Measurements from ENCODE around the gene TUBGCP4. TPM values are rescaled to one million over a fixed set of nuclear protein-coding genes. Genes with fewer than 3 reads are reported as not detected.

Gene TUBGCP4
- polyA plus RNA-seq (2012; ENCODE audit: insufficient read depth, insufficient read length) = 32.4 TPM

DNA sequence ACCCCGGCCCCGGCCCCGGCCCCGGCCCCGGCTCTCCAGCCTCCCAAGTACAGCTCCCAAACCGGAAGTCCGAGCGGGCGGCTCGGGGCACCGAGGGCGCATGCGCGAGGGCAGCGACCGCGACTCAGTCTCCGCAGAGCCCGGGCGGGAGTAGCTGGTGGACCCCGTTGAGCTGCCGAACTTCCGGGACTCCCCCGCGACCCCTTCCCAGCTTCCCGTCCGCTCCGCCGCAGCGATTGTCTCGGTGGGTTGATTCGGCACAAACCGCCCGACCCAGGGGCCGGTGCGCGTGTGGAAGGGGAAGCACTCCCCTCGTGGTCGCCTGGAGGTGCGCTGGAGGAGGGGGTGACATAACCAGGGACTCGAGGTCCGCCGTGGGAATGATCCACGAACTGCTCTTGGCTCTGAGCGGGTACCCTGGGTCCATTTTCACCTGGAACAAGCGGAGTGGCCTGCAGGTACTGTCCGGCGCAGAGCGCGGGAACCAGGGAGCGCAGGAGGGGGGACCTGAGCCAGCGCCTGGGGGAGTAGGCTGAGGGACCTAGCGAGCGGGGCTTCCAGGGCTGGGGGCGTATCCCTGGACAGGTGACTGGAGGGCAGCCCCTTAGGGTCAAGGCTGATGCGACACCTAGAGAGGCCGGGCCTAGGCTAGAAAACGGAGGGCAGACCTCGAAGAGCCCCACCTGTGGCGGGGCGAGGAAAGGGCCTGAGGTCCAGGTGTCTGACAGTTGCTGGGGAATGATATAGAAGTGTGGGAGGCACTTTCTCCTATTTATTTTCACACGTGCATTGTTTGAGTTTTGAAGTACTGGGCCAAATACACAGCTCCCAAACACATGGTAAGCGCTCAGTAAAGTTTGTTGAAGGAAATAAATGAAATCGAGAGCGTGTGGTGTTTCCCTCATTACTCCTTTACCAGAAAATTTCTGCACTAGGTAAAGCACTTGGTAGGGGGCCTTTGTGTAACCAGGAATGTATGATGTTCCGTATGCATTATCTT lies at the start of gene TUBGCP4, which contains the start of gene ZSCAN29:
TUBGCP4 (plus strand) TSS at position 127 of the 1,000 bp plus-strand sequence; CDS start at position 381, 254 bp downstream.
ZSCAN29 (minus strand) TSS at position 69 of the 1,000 bp plus-strand sequence. CDS start 1,130 bp downstream, outside the sequence.
- H3K4me3 ChIP-seq (ENCODE audit: low read length) = peak within 1 kb of the TSS; percentile 90
- peak; percentile 55 for DNase-seq (ENCODE audit: low read depth, low spot score)

- DNase-seq (ENCODE audit: low read depth, low spot score) = no peak
- H3K4me3 ChIP-seq (ENCODE audit: low read length) = no peak overlapping the region
These were observed 45.7 kb upstream of the TUBGCP4 start for GRCh38 chr15:43325039-43325684.

DNA sequence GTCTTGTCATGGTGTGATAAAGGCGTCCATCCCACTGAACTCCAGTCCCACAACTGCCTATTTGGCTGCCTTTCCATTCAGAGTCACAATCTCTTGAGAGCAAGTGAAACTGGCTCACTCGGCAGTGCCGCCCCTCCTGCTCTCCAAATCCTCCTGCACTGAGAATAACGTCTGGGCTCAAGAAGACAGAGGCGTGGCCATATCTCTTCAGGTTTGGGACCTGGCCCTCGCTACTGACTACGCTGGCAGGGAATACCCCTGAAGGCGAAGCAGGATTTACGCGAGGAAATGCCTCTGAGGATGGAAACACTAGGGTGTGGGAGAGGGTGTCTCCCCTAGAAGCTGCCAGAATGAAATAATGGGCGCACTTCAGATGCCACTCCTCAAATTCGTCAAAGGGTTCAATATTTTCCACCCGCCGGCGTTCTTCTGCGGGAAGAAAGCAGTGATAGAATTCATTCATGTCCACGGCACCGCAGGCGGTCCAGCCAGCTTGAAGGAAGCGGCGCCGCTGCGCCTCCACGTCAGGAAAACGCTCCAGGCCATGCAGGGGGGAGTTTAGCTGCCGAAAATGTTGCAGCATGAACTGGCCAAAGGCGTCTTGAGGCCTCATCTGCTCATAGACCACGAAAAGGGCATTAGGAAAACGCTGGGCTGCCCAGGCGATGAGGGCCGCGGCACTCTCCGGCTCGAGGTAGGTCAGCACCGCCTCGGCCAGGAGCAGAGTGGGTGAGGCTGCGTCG lies 41.5 kb upstream of the TUBGCP4 start:
- H3K4me3 ChIP-seq (ENCODE audit: low read length) = peak overlapping the region; percentile 98
- DNase-seq (ENCODE audit: low read depth, low spot score) = no peak

DNA sequence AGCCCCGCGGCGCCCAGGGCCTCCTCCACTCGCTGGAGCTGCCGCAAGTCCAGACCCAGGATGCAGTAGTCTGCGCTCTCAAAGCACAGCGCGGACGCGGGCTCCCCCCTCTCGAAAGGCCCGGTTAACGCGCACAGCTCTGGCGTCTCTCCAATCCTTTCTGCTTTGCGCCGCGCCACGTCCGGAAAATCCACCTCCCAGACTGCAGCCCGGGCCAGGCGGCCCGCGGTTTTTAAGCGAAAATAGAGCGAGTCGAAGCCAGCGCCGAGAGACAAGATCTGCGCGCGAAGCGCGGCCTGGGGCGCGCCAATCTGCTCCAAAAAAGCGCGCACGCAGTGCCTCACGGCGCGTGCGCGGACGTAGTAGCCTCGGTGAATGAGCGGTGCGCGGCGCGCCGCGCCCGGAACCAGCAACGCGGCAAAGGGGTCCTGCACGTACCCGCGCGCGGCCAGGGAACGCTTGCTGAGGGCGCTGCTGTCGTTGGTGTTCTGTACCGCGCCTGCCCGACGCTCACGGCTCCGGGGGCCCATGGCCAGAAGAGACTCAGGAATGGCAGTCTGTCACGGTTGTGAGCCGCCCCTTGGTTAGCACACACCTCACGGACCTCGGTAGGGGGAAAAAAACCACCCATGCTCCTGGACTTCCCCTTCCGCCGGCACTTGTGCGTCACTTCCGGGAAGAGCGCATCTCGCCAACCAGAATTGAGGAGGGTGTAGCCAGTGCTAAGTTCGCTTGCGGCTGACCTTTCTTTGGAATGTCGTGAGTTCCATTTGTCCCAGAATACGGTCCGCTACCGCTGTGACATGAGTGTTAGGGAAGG lies 40.7 kb upstream of the TUBGCP4 start, which contains the start of gene LCMT2:
LCMT2 (minus strand) TSS at position 614 of the 820 bp plus-strand sequence; CDS start at position 530, 84 bp downstream.
- DNase-seq (ENCODE audit: low read depth, low spot score) = peak; percentile 92
- H3K4me3 ChIP-seq (ENCODE audit: low read length) = peak within 1 kb of the TSS; percentile 98

DNA sequence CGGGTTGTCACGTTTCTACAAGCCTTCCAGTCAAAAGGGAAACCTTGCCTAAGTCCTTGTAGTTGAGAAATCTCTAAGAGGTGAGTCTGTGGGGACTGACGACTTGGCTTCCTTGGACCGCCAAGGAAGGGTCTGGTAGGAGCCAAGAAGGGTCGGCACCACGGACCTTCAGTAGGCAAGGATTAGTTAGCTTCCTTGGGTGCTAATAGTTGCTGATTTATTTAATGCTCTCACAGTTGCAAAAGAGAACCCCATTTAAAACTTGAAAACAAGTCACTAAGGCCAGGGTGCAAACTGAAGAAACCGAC lies 40.2 kb upstream of the TUBGCP4 start:
- peak overlapping the region; percentile 98 for H3K4me3 ChIP-seq (ENCODE audit: low read length)
- no peak for DNase-seq (ENCODE audit: low read depth, low spot score)

GRCh38 chr15:43346305-43346704 lies 24.6 kb upstream of the TUBGCP4 start:
- no peak overlapping the region for H3K4me3 ChIP-seq (ENCODE audit: low read length)
- no peak for DNase-seq (ENCODE audit: low read depth, low spot score)

GRCh38 chr15:43347114-43347513 lies 23.8 kb upstream of the TUBGCP4 start:
- no peak overlapping the region for H3K4me3 ChIP-seq (ENCODE audit: low read length)
- no peak for DNase-seq (ENCODE audit: low read depth, low spot score)

DNA sequence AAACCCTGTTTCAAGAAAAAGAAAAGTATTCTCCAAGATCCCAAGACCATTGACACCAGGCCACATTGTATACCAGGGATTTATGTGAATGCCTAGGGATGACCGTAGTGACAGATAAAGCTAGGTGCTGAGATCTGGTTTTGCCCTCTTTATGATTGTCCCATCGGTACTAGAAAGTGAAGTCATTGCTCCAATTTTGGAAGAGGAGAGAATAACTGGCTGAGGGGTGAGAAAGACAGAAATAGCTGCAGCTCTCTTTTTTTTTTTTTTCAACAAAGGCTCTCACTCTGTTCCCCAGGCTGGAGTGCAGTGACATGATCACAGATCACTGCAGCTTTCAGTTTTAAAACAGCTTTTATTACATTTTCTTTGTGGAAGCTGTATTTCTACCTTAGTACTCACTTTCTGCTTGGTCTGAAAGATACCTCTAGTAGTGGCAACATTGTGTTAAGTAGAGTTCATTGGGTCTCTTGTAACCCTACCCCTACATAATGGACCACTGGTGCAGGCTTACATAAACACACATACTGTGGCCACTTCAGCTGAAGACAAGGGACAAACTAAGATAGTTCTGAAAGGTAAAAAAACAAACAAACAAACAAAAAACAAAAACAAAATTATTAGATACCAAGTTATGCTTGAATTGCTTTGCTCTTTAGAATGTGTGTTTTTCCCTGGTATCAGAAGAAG lies 18.1 kb upstream of the TUBGCP4 start:
- DNase-seq (ENCODE audit: low read depth, low spot score) = no peak
- H3K4me3 ChIP-seq (ENCODE audit: low read length) = no peak overlapping the region

DNA sequence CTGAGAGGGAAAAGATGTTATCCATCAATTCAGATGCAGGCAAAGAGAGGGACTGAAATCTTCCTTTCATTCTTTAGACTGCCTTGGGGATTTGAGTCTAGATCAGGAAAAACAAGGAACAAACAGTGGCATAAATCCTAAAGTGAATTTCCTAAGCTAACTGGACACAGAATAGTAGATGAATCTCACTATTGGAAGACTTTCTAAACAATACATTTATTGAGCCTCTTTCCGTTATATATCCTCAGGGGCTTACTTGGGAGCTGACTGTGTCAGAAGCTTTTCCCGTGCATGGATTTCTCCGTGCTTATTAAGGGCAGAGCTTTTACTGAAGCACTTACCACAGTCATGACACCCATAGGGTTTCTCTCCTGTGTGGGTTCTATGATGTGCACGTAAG lies 10.1 kb upstream of the TUBGCP4 start:
- H3K4me3 ChIP-seq (ENCODE audit: low read length) = no peak overlapping the region
- DNase-seq (ENCODE audit: low read depth, low spot score) = no peak

DNA sequence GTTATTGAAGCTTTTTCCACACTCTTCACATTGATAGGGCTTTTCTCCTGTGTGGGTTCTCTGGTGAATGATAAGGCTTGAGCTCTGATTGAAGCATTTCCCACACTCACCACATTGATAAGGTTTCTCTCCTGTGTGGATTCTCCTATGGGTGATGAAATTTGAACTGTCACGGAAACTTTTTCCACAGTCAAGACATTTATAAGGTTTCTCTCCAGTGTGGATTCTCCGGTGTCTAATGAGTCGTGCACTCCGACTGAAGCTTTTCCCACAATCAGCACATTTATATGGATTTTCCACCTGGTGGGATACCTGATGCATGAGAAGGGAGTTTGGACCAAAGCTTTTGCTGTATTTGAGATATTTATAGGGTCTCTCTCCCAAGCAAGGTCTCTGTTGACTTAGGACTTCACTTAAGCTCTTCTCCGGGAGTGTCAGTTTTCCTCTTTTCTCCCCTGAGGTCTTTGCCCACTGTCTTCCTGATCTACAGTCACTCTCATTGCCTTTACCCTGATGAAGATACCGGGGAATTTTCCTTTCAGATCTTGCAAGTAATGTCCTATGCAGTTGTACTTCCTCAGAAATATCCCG lies 9.5 kb upstream of the TUBGCP4 start:
- DNase-seq (ENCODE audit: low read depth, low spot score) = no peak
- H3K4me3 ChIP-seq (ENCODE audit: low read length) = no peak overlapping the region

DNA sequence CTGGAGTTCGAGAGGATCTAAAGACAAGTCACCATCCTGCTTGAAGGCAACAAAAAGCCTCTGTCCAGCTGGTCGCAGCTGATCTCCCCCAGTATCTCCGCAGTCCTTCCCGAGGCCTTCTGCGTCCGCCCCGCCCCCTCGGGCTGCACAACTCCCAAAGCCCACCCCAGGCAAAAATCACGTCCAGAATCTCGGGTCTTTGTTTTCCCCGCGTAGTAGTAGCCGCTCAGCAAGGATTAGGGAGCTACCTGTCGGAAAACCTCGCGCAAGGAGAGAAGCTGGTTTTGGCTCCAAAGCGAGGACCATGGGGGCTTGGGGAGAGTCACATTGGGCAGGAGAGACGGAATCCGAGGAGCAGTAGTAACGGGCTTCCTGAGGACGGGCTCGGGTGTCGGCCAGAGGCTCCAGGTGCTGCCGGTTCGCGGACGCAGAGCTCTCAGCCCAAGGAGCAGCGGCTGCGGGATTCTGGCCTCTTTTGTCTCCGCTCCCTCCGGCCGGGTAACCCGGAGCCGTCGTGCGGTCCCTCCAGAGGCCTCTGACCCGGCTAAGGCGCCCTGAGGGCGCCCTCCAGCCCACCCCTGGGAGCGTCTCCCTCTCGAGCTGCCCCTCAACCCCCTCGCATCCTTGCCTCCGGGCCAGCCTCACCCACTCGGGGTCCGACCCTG lies 459 bp upstream of the TUBGCP4 start:
- DNase-seq (ENCODE audit: low read depth, low spot score) = no peak

DNA sequence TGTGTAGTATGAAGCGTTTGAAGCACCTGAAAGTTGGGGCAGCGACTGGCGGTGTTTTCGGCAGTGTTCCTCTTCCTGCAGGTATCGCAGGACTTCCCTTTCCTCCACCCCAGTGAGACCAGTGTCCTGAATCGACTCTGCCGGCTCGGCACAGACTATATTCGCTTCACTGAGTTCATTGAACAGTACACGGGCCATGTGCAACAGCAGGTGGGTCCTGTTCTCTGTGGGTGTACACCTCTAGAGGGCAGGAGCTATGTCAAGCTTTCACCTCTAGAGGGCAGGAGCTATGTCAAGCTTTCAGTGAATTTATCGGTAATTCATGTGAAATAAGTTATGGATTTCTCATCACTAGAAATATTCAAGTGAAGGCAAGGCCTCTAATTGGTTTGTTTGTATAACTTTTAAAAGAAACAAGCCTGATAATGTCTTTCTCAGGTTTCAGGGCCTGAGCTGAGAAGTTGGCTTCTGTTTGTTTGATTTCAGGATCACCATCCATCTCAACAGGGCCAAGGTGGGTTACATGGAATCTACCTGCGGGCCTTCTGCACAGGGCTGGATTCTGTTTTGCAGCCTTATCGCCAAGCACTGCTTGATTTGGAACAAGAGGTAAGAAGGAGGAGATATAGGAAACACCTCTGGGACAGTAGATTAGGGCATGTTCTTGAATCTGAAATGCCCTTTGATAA lies 5.3 kb downstream of the TUBGCP4 start:
- no peak overlapping the region for H3K4me3 ChIP-seq (ENCODE audit: low read length)
- peak; percentile 62 for DNase-seq (ENCODE audit: low read depth, low spot score)

More for the DNA sequence above, 459 bp upstream of the TUBGCP4 start:
- peak overlapping the region; percentile 90 for H3K4me3 ChIP-seq (ENCODE audit: low read length)

DNA sequence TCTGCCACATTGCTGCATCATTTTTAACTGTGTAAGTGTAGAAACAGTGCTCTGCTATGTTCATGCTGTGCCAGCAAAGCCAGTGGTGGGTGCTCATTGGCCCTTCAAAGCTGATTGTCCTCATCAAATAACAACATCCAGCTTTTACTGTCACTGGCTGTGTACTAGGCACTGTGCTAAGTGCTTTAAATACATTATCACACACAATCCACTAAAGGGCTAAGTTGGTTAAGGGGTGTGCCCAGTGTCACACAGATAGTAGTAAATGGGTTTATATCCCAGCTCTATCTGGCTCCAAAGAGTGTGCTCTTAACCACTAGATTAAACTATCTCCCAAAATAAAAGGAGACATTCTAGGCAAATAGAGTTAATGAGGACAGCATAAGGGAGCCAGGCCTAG lies 7.7 kb downstream of the TUBGCP4 start:
- H3K4me3 ChIP-seq (ENCODE audit: low read length) = no peak overlapping the region

GRCh38 chr15:43382310-43382709 lies 11.4 kb downstream of the TUBGCP4 start:
- DNase-seq (ENCODE audit: low read depth, low spot score) = no peak
- no peak overlapping the region for H3K4me3 ChIP-seq (ENCODE audit: low read length)

More for the DNA sequence above, 7.7 kb downstream of the TUBGCP4 start:
- no peak for DNase-seq (ENCODE audit: low read depth, low spot score)

GRCh38 chr15:43383070-43383469 lies 12.2 kb downstream of the TUBGCP4 start:
- DNase-seq (ENCODE audit: low read depth, low spot score) = no peak
- H3K4me3 ChIP-seq (ENCODE audit: low read length) = no peak overlapping the region

DNA sequence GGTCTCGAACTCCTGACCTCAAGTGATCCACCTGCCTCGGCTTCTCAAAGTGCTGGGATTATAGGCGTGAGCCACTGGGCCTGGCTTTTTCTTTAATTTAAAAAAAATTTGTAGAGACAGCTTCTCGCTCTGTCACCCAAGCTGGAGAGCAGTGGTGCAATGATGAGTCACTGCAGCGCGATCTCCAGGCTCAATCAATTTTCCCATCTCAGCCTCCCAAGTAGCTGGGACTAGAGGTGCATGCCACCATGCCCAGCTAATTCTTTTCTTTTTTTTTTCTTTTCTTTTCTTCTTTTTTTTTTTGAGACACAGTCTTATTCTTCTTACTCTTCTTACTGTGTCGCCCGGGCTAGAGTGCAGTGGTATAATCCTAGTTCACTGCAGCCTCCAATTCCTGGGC lies 19.8 kb downstream of the TUBGCP4 start:
- no peak for DNase-seq (ENCODE audit: low read depth, low spot score)
- no peak overlapping the region for H3K4me3 ChIP-seq (ENCODE audit: low read length)

All from Jurkat, Clone E6-1 (cell line).